H1 (cell line): ENCODE measurements around the gene SEMA6A.

ENCODE experiments used
- SAP30 ChIP-seq: fragments of 300-600 bp; sonication (generic); IDR thresholded peaks from 2 replicates; pipeline ENCODE4 v1.7.1; 2012; ENCODE audit warnings: low read length, moderate library complexity, mild to moderate bottlenecking, inconsistent platforms; ENCODE audit not compliant: insufficient read depth, insufficient replicate concordance
- TF ChIP-seq, protein P1 (sequence below), 3 experiments: IDR thresholded peaks; 1 replicate in 2 of 3; 2 replicates in 1 of 3; pipeline versions ENCODE4 v1.5.1 to v1.6.1; 2011; ENCODE audit warnings: low read length in 3 of 3, mild to moderate bottlenecking in 3 of 3, inconsistent platforms in 2 of 3, low read depth in 1 of 3, moderate library complexity in 1 of 3; ENCODE audit not compliant: insufficient read depth in 1 of 3; ENCODE audit errors: control extremely low read depth in 1 of 3

- TF ChIP-seq SAP30: no peak
- TF ChIP-seq, protein P1, sequence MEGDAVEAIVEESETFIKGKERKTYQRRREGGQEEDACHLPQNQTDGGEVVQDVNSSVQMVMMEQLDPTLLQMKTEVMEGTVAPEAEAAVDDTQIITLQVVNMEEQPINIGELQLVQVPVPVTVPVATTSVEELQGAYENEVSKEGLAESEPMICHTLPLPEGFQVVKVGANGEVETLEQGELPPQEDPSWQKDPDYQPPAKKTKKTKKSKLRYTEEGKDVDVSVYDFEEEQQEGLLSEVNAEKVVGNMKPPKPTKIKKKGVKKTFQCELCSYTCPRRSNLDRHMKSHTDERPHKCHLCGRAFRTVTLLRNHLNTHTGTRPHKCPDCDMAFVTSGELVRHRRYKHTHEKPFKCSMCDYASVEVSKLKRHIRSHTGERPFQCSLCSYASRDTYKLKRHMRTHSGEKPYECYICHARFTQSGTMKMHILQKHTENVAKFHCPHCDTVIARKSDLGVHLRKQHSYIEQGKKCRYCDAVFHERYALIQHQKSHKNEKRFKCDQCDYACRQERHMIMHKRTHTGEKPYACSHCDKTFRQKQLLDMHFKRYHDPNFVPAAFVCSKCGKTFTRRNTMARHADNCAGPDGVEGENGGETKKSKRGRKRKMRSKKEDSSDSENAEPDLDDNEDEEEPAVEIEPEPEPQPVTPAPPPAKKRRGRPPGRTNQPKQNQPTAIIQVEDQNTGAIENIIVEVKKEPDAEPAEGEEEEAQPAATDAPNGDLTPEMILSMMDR (IDR thresholded peaks at IDR 0.05; ENCODE audit: control extremely low read depth in 1 of 3, insufficient read depth in 1 of 3, low read depth in 1 of 3, low read length in 3 of 3): no peak
Observed at GRCh38 chr5:116563736-116564308, 10.8 kb downstream of the SEMA6A start.
